ENCODE measurements around the gene RAB3IL1. TPM values are rescaled to one million over a fixed set of nuclear protein-coding genes. Genes with fewer than 3 reads are reported as not detected.

The RAB3IL1 gene
- total and polyA plus RNA-seq, 2 of the 13 experiments (the other 11 are each of a cell fraction or from before 2014, with no cell fraction given) = 1.2 to 2.0 TPM

DNA sequence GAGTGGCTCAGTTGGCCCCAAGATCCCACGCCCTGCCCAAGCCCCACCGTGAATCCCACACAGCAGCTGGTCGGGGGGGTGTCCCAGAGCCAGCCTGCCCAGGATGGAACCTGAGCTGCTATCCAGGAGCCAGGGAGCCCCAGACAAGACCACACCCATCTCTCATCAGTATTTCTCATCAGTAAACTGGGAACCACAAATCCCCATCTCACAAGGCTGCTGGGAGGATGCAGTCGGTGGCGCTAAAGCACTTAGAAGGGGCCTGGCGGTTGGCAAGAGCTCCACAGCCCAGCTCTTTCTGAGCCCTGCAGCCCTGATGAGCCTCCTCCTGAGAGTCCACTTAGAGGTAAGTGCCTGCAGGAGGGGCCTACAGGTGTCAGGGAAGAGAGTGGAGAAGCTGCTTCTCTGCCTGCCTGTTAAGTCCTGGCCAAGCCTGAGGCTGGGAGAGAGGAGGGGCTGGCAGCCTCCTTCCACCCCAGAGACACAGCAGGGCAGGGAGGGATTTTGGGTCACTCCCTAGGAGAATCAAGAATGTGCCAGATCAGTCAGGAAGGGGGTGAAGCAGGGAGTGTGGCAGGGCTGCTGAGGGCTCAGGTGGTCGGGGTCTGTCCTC lies 32.1 kb downstream of the RAB3IL1 start:
- H3K4me3 ChIP-seq (replicated peaks in 1 of 3; ENCODE audit: insufficient read depth in 1 of 3, low read depth in 2 of 3, low read length in 3 of 3) = no peak overlapping the region
- no peaks in the 10 kb centered on the region for H3K27me3 ChIP-seq (ENCODE audit: control insufficient read depth in 1 of 2, insufficient read depth in 2 of 2, low read length in 2 of 2)
- DNase-seq (ENCODE audit: low spot score) (no peak), ATAC-seq (no peak), FAIRE-seq (no peak)
- no peaks in the 10 kb centered on the region for H3K79me2 ChIP-seq (ENCODE audit: insufficient read depth, low read length)
- WGBS (ENCODE audit: low lambda C conversion rate) = 100% methylated on average over 1 of the region's 7 CpGs
- ChIA-PET CTCF (ENCODE audit: low intra/inter-chr PET ratio, low total read pairs) (no interaction called here), POLR2A (interaction anchor here (1.5 to 2.0 kb wide), 2 partner anchors 64 to 83 kb away, joined by 3 to 7 read pairs; partner anchors contain the start of gene BEST1)
- H3K4me1 ChIP-seq (ENCODE audit: insufficient read depth, low read length) = peaks cover 6% of the 10 kb centered on the region
- H2AFZ ChIP-seq (ENCODE audit: low read length) = no peak overlapping the region
- intact Hi-C loops (cut with micrococcal nuclease; ENCODE audit: unreplicated experiment) = no loop called here
- no peaks in the 10 kb centered on the region for H3K9me3 ChIP-seq (ENCODE audit: low read length)
- no peak overlapping the region for H3K4me2 ChIP-seq (ENCODE audit: low read depth, low read length)
- no TSS peak for BruUV-seq (replicated peaks)
- no peak overlapping the region for H3K9ac ChIP-seq (ENCODE audit: insufficient read depth, low read depth, low read length)
- in situ Hi-C loops (cut with HindIII; ENCODE audit: extremely low pct_ligation_motif_present, low pct_unique_long_range_greater_than_20kb) = no loop called here
- TF ChIP-seq KDM4B (CRISPR knock-in tag; IDR thresholded peaks at IDR 0.05) (no peak), ARNTL (CRISPR knock-in tag; IDR thresholded peaks at IDR 0.05) (no peak), TP53 (CRISPR knock-in tag; conservative IDR thresholded peaks at IDR 0.05) (no peak), NBN (conservative IDR thresholded peaks at IDR 0.05) (no peak), BRD4 (CRISPR knock-in tag; IDR thresholded peaks at IDR 0.05) (no peak), FOSL2 (CRISPR knock-in tag; IDR thresholded peaks at IDR 0.05) (no peak), ZNF333 (CRISPR knock-in tag; IDR thresholded peaks at IDR 0.05; ENCODE audit: borderline replicate concordance) (no peak), ZNF7 (CRISPR knock-in tag; IDR thresholded peaks at IDR 0.05) (no peak), KMT2A (CRISPR knock-in tag; IDR thresholded peaks at IDR 0.05) (no peak)
- TF ChIP-seq, protein P1, sequence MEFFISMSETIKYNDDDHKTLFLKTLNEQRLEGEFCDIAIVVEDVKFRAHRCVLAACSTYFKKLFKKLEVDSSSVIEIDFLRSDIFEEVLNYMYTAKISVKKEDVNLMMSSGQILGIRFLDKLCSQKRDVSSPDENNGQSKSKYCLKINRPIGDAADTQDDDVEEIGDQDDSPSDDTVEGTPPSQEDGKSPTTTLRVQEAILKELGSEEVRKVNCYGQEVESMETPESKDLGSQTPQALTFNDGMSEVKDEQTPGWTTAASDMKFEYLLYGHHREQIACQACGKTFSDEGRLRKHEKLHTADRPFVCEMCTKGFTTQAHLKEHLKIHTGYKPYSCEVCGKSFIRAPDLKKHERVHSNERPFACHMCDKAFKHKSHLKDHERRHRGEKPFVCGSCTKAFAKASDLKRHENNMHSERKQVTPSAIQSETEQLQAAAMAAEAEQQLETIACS (CRISPR knock-in tag; IDR thresholded peaks at IDR 0.05) = no peak
- TF ChIP-seq, protein P2, sequence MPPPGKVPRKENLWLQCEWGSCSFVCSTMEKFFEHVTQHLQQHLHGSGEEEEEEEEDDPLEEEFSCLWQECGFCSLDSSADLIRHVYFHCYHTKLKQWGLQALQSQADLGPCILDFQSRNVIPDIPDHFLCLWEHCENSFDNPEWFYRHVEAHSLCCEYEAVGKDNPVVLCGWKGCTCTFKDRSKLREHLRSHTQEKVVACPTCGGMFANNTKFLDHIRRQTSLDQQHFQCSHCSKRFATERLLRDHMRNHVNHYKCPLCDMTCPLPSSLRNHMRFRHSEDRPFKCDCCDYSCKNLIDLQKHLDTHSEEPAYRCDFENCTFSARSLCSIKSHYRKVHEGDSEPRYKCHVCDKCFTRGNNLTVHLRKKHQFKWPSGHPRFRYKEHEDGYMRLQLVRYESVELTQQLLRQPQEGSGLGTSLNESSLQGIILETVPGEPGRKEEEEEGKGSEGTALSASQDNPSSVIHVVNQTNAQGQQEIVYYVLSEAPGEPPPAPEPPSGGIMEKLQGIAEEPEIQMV (CRISPR knock-in tag; IDR thresholded peaks at IDR 0.05; ENCODE audit: low read depth) = no peak
- TF ChIP-seq, protein P3, sequence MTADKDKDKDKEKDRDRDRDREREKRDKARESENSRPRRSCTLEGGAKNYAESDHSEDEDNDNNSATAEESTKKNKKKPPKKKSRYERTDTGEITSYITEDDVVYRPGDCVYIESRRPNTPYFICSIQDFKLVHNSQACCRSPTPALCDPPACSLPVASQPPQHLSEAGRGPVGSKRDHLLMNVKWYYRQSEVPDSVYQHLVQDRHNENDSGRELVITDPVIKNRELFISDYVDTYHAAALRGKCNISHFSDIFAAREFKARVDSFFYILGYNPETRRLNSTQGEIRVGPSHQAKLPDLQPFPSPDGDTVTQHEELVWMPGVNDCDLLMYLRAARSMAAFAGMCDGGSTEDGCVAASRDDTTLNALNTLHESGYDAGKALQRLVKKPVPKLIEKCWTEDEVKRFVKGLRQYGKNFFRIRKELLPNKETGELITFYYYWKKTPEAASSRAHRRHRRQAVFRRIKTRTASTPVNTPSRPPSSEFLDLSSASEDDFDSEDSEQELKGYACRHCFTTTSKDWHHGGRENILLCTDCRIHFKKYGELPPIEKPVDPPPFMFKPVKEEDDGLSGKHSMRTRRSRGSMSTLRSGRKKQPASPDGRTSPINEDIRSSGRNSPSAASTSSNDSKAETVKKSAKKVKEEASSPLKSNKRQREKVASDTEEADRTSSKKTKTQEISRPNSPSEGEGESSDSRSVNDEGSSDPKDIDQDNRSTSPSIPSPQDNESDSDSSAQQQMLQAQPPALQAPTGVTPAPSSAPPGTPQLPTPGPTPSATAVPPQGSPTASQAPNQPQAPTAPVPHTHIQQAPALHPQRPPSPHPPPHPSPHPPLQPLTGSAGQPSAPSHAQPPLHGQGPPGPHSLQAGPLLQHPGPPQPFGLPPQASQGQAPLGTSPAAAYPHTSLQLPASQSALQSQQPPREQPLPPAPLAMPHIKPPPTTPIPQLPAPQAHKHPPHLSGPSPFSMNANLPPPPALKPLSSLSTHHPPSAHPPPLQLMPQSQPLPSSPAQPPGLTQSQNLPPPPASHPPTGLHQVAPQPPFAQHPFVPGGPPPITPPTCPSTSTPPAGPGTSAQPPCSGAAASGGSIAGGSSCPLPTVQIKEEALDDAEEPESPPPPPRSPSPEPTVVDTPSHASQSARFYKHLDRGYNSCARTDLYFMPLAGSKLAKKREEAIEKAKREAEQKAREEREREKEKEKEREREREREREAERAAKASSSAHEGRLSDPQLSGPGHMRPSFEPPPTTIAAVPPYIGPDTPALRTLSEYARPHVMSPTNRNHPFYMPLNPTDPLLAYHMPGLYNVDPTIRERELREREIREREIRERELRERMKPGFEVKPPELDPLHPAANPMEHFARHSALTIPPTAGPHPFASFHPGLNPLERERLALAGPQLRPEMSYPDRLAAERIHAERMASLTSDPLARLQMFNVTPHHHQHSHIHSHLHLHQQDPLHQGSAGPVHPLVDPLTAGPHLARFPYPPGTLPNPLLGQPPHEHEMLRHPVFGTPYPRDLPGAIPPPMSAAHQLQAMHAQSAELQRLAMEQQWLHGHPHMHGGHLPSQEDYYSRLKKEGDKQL (CRISPR knock-in tag; IDR thresholded peaks at IDR 0.05; ENCODE audit: low read depth) = no peak
- TF ChIP-seq, protein P4, sequence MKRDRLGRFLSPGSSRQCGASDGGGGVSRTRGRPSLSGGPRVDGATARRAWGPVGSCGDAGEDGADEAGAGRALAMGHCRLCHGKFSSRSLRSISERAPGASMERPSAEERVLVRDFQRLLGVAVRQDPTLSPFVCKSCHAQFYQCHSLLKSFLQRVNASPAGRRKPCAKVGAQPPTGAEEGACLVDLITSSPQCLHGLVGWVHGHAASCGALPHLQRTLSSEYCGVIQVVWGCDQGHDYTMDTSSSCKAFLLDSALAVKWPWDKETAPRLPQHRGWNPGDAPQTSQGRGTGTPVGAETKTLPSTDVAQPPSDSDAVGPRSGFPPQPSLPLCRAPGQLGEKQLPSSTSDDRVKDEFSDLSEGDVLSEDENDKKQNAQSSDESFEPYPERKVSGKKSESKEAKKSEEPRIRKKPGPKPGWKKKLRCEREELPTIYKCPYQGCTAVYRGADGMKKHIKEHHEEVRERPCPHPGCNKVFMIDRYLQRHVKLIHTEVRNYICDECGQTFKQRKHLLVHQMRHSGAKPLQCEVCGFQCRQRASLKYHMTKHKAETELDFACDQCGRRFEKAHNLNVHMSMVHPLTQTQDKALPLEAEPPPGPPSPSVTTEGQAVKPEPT (CRISPR knock-in tag; IDR thresholded peaks at IDR 0.05; ENCODE audit: low read depth) = no peak
- no peak overlapping the region for H3K27ac ChIP-seq (ENCODE audit: extremely low read length, insufficient read depth, low read length)
- H3K36me3 ChIP-seq (replicated peaks in 1 of 2; ENCODE audit: control insufficient read depth in 1 of 2, insufficient read depth in 2 of 2, low read length in 2 of 2) = no peaks in the 10 kb centered on the region
- no peaks in the 10 kb centered on the region for H4K20me1 ChIP-seq (ENCODE audit: insufficient read depth, low read length)
